ENCODE results near the gene TOX2. TPM values are rescaled to one million over a fixed set of nuclear protein-coding genes. Genes with fewer than 3 reads are reported as not detected.

The TOX2 gene
- total RNA-seq, 1 experiment from 2014 or later: 6.2 TPM

- Histone ChIP-seq H3K36me3 (0 out of 2 replicates have a peak, but pooled peaks cover 7% of the 10 kb centered on the region), H3K27me3 (replicated peaks) (no peaks in the 10 kb centered on the region), H3K27ac (no peak overlapping the region), H3K9me3 (replicated peaks) (no peaks in the 10 kb centered on the region), H3K4me1 (replicated peaks) (peaks cover 4% of the 10 kb centered on the region), H3K4me3 (no peak overlapping the region)
- no peak for DNase-seq (ENCODE audit: low read depth in 1 of 2, low spot score in 2 of 2)
Observed at GRCh38 chr20:43987018-43987417, 72.4 kb downstream of the TOX2 start.

GRCh38 chr20:43987531-43987930 lies 72.9 kb downstream of the TOX2 start:
- DNase-seq (ENCODE audit: low read depth in 1 of 2, low spot score in 2 of 2): no peak
- Histone ChIP-seq H3K27me3 (replicated peaks) (no peaks in the 10 kb centered on the region), H3K4me1 (replicated peaks) (peaks cover 4% of the 10 kb centered on the region), H3K36me3 (0 out of 2 replicates have a peak, but pooled peaks cover 12% of the 10 kb centered on the region), H3K27ac (no peak overlapping the region), H3K4me3 (no peak overlapping the region), H3K9me3 (replicated peaks) (no peaks in the 10 kb centered on the region)

- Histone ChIP-seq H3K9me3 (replicated peaks) (no peaks in the 10 kb centered on the region), H3K4me1 (replicated peaks) (peaks cover 4% of the 10 kb centered on the region), H3K4me3 (no peak overlapping the region), H3K27ac (no peak overlapping the region), H3K27me3 (replicated peaks) (no peaks in the 10 kb centered on the region), H3K36me3 (0 out of 2 replicates have a peak, but pooled peaks cover 7% of the 10 kb centered on the region)
- DNase-seq (ENCODE audit: low read depth in 1 of 2, low spot score in 2 of 2): no peak
Observed at GRCh38 chr20:43988451-43988850, 73.8 kb downstream of the TOX2 start.

GRCh38 chr20:43988867-43989266 lies 74.2 kb downstream of the TOX2 start:
- Histone ChIP-seq H3K27ac (no peak overlapping the region), H3K9me3 (replicated peaks) (no peaks in the 10 kb centered on the region), H3K27me3 (replicated peaks) (no peaks in the 10 kb centered on the region), H3K4me3 (no peak overlapping the region), H3K36me3 (0 out of 2 replicates have a peak, but pooled peaks cover 6% of the 10 kb centered on the region), H3K4me1 (replicated peaks) (peaks cover 4% of the 10 kb centered on the region)
- no peak for DNase-seq (ENCODE audit: low read depth in 1 of 2, low spot score in 2 of 2)

- no peaks in the 10 kb centered on the region for H3K9me3 ChIP-seq (replicated peaks)
- 0 out of 2 replicates have a peak, but pooled peaks cover 6% of the 10 kb centered on the region for H3K36me3 ChIP-seq
- DNase-seq (ENCODE audit: low read depth in 1 of 2, low spot score in 2 of 2): no peak
- H3K4me3 ChIP-seq: no peak overlapping the region
- H3K27me3 ChIP-seq (replicated peaks): no peaks in the 10 kb centered on the region
- no peaks in the 10 kb centered on the region for H3K4me1 ChIP-seq (replicated peaks)
- no peak overlapping the region for H3K27ac ChIP-seq
Observed at GRCh38 chr20:43991261-43991660, 76.6 kb downstream of the TOX2 start.

- Histone ChIP-seq H3K4me3 (no peak overlapping the region), H3K27me3 (replicated peaks) (no peaks in the 10 kb centered on the region)
Observed at GRCh38 chr20:43991982-43992381, 77.3 kb downstream of the TOX2 start.

GRCh38 chr20:43992885-43993284 lies 78.2 kb downstream of the TOX2 start:
- no peaks in the 10 kb centered on the region for H3K4me1 ChIP-seq (replicated peaks)
- H3K27me3 ChIP-seq (replicated peaks): no peaks in the 10 kb centered on the region
- H3K4me3 ChIP-seq: no peak overlapping the region
- H3K36me3 ChIP-seq: 0 out of 2 replicates have a peak, but pooled peaks cover 6% of the 10 kb centered on the region
- DNase-seq (ENCODE audit: low read depth in 1 of 2, low spot score in 2 of 2): no peak
- H3K27ac ChIP-seq: no peak overlapping the region
- no peaks in the 10 kb centered on the region for H3K9me3 ChIP-seq (replicated peaks)

More at GRCh38 chr20:43991982-43992381, 77.3 kb downstream of the TOX2 start:
- Histone ChIP-seq H3K27ac (no peak overlapping the region), H3K9me3 (replicated peaks) (no peaks in the 10 kb centered on the region), H3K4me1 (replicated peaks) (no peaks in the 10 kb centered on the region), H3K36me3 (0 out of 2 replicates have a peak, but pooled peaks cover 6% of the 10 kb centered on the region)
- DNase-seq (ENCODE audit: low read depth in 1 of 2, low spot score in 2 of 2): no peak

GRCh38 chr20:43993560-43993959 lies 78.9 kb downstream of the TOX2 start:
- 0 out of 2 replicates have a peak, but pooled peaks cover 6% of the 10 kb centered on the region for H3K36me3 ChIP-seq
- H3K4me3 ChIP-seq: no peak overlapping the region
- no peaks in the 10 kb centered on the region for H3K27me3 ChIP-seq (replicated peaks)
- H3K4me1 ChIP-seq (replicated peaks): no peaks in the 10 kb centered on the region
- no peak for DNase-seq (ENCODE audit: low read depth in 1 of 2, low spot score in 2 of 2)
- H3K27ac ChIP-seq: no peak overlapping the region
- H3K9me3 ChIP-seq (replicated peaks): no peaks in the 10 kb centered on the region

GRCh38 chr20:43994486-43995100 lies 79.9 kb downstream of the TOX2 start:
- no peak for DNase-seq (ENCODE audit: low read depth in 1 of 2, low spot score in 2 of 2)
- Histone ChIP-seq H3K36me3 (0 out of 2 replicates have a peak, but pooled peaks cover 6% of the 10 kb centered on the region), H3K27me3 (replicated peaks) (no peaks in the 10 kb centered on the region), H3K4me3 (no peak overlapping the region), H3K4me1 (replicated peaks) (no peaks in the 10 kb centered on the region), H3K27ac (no peak overlapping the region), H3K9me3 (replicated peaks) (no peaks in the 10 kb centered on the region)

GRCh38 chr20:43995645-43996044 lies 81.0 kb downstream of the TOX2 start:
- DNase-seq (ENCODE audit: low read depth in 1 of 2, low spot score in 2 of 2): no peak
- no peaks in the 10 kb centered on the region for H3K27me3 ChIP-seq (replicated peaks)
- no peak overlapping the region for H3K4me3 ChIP-seq
- no peaks in the 10 kb centered on the region for H3K9me3 ChIP-seq (replicated peaks)
- H3K36me3 ChIP-seq: 0 out of 2 replicates have a peak, but pooled peaks cover 6% of the 10 kb centered on the region
- H3K4me1 ChIP-seq (replicated peaks): no peaks in the 10 kb centered on the region
- no peak overlapping the region for H3K27ac ChIP-seq

GRCh38 chr20:43996240-43996930 lies 81.7 kb downstream of the TOX2 start:
- H3K27ac ChIP-seq: no peak overlapping the region
- no peak for DNase-seq (ENCODE audit: low read depth in 1 of 2, low spot score in 2 of 2)
- no peak overlapping the region for H3K4me3 ChIP-seq
- H3K36me3 ChIP-seq: 0 out of 2 replicates have a peak, but pooled peaks cover 6% of the 10 kb centered on the region
- H3K4me1 ChIP-seq (replicated peaks): no peaks in the 10 kb centered on the region
- no peaks in the 10 kb centered on the region for H3K27me3 ChIP-seq (replicated peaks)
- H3K9me3 ChIP-seq (replicated peaks): no peaks in the 10 kb centered on the region

- no peak for DNase-seq (ENCODE audit: low read depth in 1 of 2, low spot score in 2 of 2)
- H3K27ac ChIP-seq: no peak overlapping the region
- H3K9me3 ChIP-seq (replicated peaks): no peaks in the 10 kb centered on the region
Observed at GRCh38 chr20:43999848-44000247, 85.2 kb downstream of the TOX2 start.

GRCh38 chr20:44001667-44002596 lies 87.3 kb downstream of the TOX2 start:
- H3K36me3 ChIP-seq: peaks cover 14% of the 10 kb centered on the region
- H3K27ac ChIP-seq: no peak overlapping the region
- DNase-seq (ENCODE audit: low read depth in 1 of 2, low spot score in 2 of 2): no peak
- H3K4me3 ChIP-seq: no peak overlapping the region
- no peaks in the 10 kb centered on the region for H3K4me1 ChIP-seq (replicated peaks)
- H3K27me3 ChIP-seq (replicated peaks): no peaks in the 10 kb centered on the region
- H3K9me3 ChIP-seq (replicated peaks): no peaks in the 10 kb centered on the region

More at GRCh38 chr20:43999848-44000247, 85.2 kb downstream of the TOX2 start:
- Histone ChIP-seq H3K4me3 (no peak overlapping the region), H3K4me1 (replicated peaks) (no peaks in the 10 kb centered on the region), H3K27me3 (replicated peaks) (no peaks in the 10 kb centered on the region), H3K36me3 (0 out of 2 replicates have a peak, but pooled peaks cover 8% of the 10 kb centered on the region)

Data from SJSA1 (cell line).